Anterior cingulate cortex (tissue), 58 donors: ENCODE data around the gene ZNF496.
A peak's percentile ranks its signal among the peaks of the same experiment; 100 is the strongest.
"Not testable (repeated sequence)": the region's sequence is repeated elsewhere in the genome, so short reads cannot be mapped to it uniquely, and the experiment has no call there.

Source experiments
- DNase-seq, 58 donors: peaks; one replicate each; lab custom pipeline; 2025; lab: John Stamatoyannopoulos, UW

ZNF496 gene

GRCh38 chr1:247296599-247297180 is 35.0 kb downstream of the ZNF496 start:
- DNase-seq: no peak

GRCh38 chr1:247295746-247296145 is 35.9 kb downstream of the ZNF496 start:
- DNase-seq: no peak

GRCh38 chr1:247295274-247295684 is 36.4 kb downstream of the ZNF496 start:
- no peak for DNase-seq

GRCh38 chr1:247294282-247294681 is 37.4 kb downstream of the ZNF496 start:
- no peak for DNase-seq

GRCh38 chr1:247293047-247293446 is 38.6 kb downstream of the ZNF496 start:
- DNase-seq: no peak

GRCh38 chr1:247291833-247292561 is 39.7 kb downstream of the ZNF496 start:
- no peak for DNase-seq

- no peak for DNase-seq
These were observed 40.5 kb downstream of the ZNF496 start for GRCh38 chr1:247291161-247291560.

GRCh38 chr1:247290576-247290975 is 41.1 kb downstream of the ZNF496 start:
- no peak for DNase-seq

- not testable (repeated sequence) for DNase-seq
These were observed 42.3 kb downstream of the ZNF496 start for GRCh38 chr1:247289274-247289892.

GRCh38 chr1:247288341-247288740 is 43.3 kb downstream of the ZNF496 start:
- DNase-seq: no peak

- no peak for DNase-seq
These were observed 44.2 kb downstream of the ZNF496 start for GRCh38 chr1:247287460-247287859.

- DNase-seq: no peak
These were observed 45.5 kb downstream of the ZNF496 start for GRCh38 chr1:247286134-247286670.

GRCh38 chr1:247281001-247281574 is 50.6 kb downstream of the ZNF496 start:
- DNase-seq: no peak

- no peak for DNase-seq
These were observed 54.5 kb downstream of the ZNF496 start for GRCh38 chr1:247277191-247277590.

GRCh38 chr1:247274605-247275256 is 56.9 kb downstream of the ZNF496 start:
- no peak for DNase-seq

- peak in 49 of 58 donors; percentile 3 to 82 (median 38) for DNase-seq
These were observed 58.7 kb downstream of the ZNF496 start for GRCh38 chr1:247273013-247273412.

- no peak for DNase-seq
These were observed 61.7 kb downstream of the ZNF496 start for GRCh38 chr1:247270003-247270402.

- no peak for DNase-seq
These were observed 62.5 kb downstream of the ZNF496 start for GRCh38 chr1:247269133-247269532.

GRCh38 chr1:247268390-247269045 is 63.1 kb downstream of the ZNF496 start:
- no peak for DNase-seq

GRCh38 chr1:247266053-247266452 is 65.6 kb downstream of the ZNF496 start:
- DNase-seq: no peak
